ENCODE measurements around the gene MEOX2.

MEOX2 gene

GRCh38 chr7:15686295-15686956 lies at the start of gene MEOX2:
MEOX2 (minus strand) TSS chr7:15686683; CDS start chr7:15686402, 281 bp downstream.
- DNase-seq (no peak), ATAC-seq (no peak)
- Mint-ChIP-seq H3K4me3 (no peak within 1 kb of the TSS), H3K4me1 (no peaks in the 10 kb centered on the region), H3K27ac (no peak within 1 kb of the TSS), H3K9me3 (peaks cover 8 to 9% of the 10 kb centered on the region in 2 donors), H3K27me3 (peaks cover 46% of the 10 kb centered on the region)

- Mint-ChIP-seq H3K27me3 (no peaks in the 10 kb centered on the region), H3K4me1 (no peaks in the 10 kb centered on the region), H3K9me3 (peaks cover 0 to 5% of the 10 kb centered on the region in 2 donors), H3K4me3 (no peak overlapping the region), H3K27ac (no peak overlapping the region)
- no peak for ATAC-seq
- DNase-seq, result no peak
These were observed 43.3 kb upstream of the MEOX2 start for GRCh38 chr7:15729746-15730145.

DNA sequence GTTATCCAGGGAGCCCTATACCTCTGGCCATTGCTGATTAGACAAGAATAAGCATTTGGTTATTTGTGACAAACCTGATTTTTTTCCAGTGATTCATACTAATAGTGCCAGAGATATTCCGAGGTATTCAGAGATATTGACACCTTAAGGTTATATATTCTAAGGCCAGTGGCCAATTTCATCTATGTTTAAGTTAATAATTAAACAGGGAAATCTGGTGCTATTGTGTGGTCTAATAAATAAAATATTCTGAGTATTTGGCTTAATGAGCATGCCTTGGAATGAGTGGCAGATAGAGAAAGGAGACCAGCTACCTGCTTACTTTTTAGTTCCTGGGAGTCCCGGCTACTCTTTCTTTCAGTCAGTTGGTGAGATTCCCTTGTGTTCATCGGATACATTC lies 38.6 kb upstream of the MEOX2 start:
- DNase-seq (no peak), ATAC-seq (no peak)
- Mint-ChIP-seq H3K27ac (no peak overlapping the region), H3K4me3 (no peak overlapping the region), H3K4me1 (no peaks in the 10 kb centered on the region), H3K9me3 (no peaks in the 10 kb centered on the region), H3K27me3 (no peaks in the 10 kb centered on the region)

- Mint-ChIP-seq H3K27me3 (no peaks in the 10 kb centered on the region), H3K27ac (no peak overlapping the region), H3K9me3 (no peaks in the 10 kb centered on the region)
These were observed 37.4 kb upstream of the MEOX2 start for GRCh38 chr7:15723841-15724240.

DNA sequence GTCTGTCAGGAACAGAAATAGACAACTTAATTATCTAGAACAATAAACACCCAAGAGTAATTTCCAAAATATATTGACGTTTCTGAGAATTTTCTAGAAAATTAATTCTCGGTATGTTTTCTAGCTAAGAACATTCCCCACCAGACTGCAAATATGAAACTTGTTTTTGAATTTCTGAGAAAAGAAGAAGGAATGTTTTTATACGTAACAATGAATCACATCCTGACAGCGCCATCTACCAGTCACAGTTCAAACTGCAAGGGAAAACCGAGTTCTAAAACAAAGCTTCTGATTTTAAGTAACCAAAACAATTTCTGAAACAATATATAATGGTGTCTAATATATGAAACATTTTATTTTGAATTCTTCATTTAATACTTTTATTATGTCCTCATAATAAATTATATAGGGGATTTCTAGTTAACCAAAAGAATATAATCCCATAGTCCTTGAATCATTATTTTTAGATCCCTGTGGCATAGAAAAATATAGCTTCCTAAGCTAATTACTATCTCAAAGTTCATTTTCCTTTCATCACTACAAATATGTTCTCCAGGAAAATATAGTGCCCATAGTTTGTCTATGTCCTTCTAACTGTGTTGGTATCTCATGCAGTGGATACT lies 34.5 kb upstream of the MEOX2 start:
- no peak for ATAC-seq
- Mint-ChIP-seq H3K9me3 (peaks cover 0 to 8% of the 10 kb centered on the region in 2 donors), H3K4me3 (no peak overlapping the region), H3K27ac (no peak overlapping the region), H3K4me1 (no peaks in the 10 kb centered on the region), H3K27me3 (no peaks in the 10 kb centered on the region)
- no peak for DNase-seq

More at GRCh38 chr7:15723841-15724240, 37.4 kb upstream of the MEOX2 start:
- Mint-ChIP-seq H3K4me1 (no peaks in the 10 kb centered on the region), H3K4me3 (no peak overlapping the region)
- DNase-seq (no peak), ATAC-seq (no peak)

- no peak for DNase-seq
- no peak for ATAC-seq
- no peaks in the 10 kb centered on the region for H3K27me3 Mint-ChIP-seq
- no peak overlapping the region for H3K4me3 Mint-ChIP-seq
- H3K9me3 Mint-ChIP-seq, result peaks cover 0 to 8% of the 10 kb centered on the region in 2 donors
- no peaks in the 10 kb centered on the region for H3K4me1 Mint-ChIP-seq
- no peak overlapping the region for H3K27ac Mint-ChIP-seq
These were observed 32.8 kb upstream of the MEOX2 start for GRCh38 chr7:15719311-15719710.

- H3K27ac Mint-ChIP-seq, result no peak overlapping the region
- ATAC-seq (no peak), DNase-seq (no peak)
- no peaks in the 10 kb centered on the region for H3K27me3 Mint-ChIP-seq
- peaks cover 0 to 8% of the 10 kb centered on the region in 2 donors for H3K9me3 Mint-ChIP-seq
- no peaks in the 10 kb centered on the region for H3K4me1 Mint-ChIP-seq
- H3K4me3 Mint-ChIP-seq, result no peak overlapping the region
These were observed 29.0 kb upstream of the MEOX2 start for GRCh38 chr7:15715435-15715834.

DNA sequence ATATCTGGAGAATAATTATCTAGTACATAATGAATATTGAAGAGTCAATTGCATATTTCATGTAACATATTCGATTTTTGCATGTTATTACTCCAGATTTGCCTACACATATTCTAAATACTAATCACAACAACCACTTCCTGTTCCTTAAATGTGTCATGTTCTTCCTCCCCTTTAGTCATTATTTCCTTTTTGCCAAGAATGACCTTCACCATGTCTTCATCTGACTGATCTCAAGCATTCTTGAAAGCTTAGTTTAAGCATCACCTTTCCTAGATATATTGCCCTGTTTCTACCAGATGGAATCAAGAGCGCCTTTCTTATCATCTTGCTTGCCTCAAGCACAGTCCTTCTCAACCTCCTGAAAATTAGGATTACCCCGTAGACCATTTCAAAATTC lies 23.5 kb upstream of the MEOX2 start:
- no peak overlapping the region for H3K27ac Mint-ChIP-seq
- DNase-seq, result no peak
- H3K9me3 Mint-ChIP-seq, result peaks cover 7 to 9% of the 10 kb centered on the region in 2 donors
- peaks cover 7% of the 10 kb centered on the region for H3K4me1 Mint-ChIP-seq
- no peak overlapping the region for H3K4me3 Mint-ChIP-seq
- H3K27me3 Mint-ChIP-seq, result no peaks in the 10 kb centered on the region
- ATAC-seq, result no peak

- DNase-seq (no peak), ATAC-seq (no peak)
- Mint-ChIP-seq H3K27ac (no peak overlapping the region), H3K4me3 (no peak overlapping the region), H3K4me1 (peaks cover 7% of the 10 kb centered on the region), H3K9me3 (peaks cover 7 to 9% of the 10 kb centered on the region in 2 donors), H3K27me3 (no peaks in the 10 kb centered on the region)
These were observed 21.1 kb upstream of the MEOX2 start for GRCh38 chr7:15707570-15707969.

DNA sequence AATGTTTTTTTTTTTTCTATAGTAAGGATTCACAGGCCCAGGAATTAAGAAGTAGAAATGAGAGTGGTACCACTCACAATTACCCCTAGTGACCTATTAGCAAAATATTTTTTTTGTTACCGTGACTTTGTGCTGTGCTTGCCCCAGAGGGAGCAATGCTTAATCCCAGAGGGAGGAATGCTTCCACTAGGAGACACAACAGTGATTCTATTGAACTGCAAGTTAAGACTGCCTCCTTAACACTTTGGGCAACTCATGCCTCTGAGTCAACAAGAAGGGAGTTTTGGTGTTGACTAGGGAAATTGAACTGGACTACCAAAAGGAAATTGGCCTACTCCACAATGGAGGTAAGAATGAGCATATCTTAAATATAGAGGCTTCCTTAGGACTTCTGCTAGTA lies 17.2 kb upstream of the MEOX2 start:
- Mint-ChIP-seq H3K4me3 (no peak overlapping the region), H3K4me1 (no peaks in the 10 kb centered on the region), H3K27me3 (no peaks in the 10 kb centered on the region), H3K27ac (no peak overlapping the region), H3K9me3 (peaks cover 0 to 9% of the 10 kb centered on the region in 2 donors)
- ATAC-seq, result no peak
- DNase-seq, result no peak

DNA sequence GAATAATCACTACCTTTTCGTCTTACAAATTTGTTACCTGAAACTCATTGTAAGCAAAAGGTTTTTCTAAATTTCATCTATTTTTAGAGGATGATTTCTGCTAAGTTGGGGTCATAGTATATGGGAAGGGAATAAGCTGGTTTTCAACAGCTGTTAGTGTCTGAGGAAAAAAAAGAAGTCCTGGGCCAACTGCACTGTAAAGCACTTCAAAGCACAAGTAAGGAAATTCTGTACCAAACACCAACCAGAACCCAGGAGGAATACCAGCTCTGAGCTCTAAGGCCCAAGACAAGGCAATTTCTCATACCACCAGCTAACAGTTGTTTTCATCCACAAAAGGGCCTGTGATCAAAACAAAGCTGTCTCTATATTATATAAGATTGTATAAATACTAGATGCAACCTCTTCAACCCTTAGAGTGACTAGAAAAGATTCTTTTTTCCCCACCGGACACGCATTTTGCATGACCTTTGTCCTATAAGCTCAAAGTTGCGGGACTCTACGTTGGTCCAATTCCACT lies 6.1 kb upstream of the MEOX2 start:
- Mint-ChIP-seq H3K4me1 (no peaks in the 10 kb centered on the region), H3K27ac (no peak overlapping the region), H3K9me3 (no peaks in the 10 kb centered on the region), H3K27me3 (peaks cover 12% of the 10 kb centered on the region), H3K4me3 (no peak overlapping the region)
- DNase-seq (no peak), ATAC-seq (no peak)

GRCh38 chr7:15688911-15689310 lies 2.4 kb upstream of the MEOX2 start:
- Mint-ChIP-seq H3K27me3 (peaks cover 46% of the 10 kb centered on the region), H3K27ac (no peak overlapping the region), H3K4me1 (no peaks in the 10 kb centered on the region), H3K4me3 (no peak overlapping the region), H3K9me3 (peaks cover 8 to 9% of the 10 kb centered on the region in 2 donors)
- DNase-seq (no peak), ATAC-seq (no peak)

DNA sequence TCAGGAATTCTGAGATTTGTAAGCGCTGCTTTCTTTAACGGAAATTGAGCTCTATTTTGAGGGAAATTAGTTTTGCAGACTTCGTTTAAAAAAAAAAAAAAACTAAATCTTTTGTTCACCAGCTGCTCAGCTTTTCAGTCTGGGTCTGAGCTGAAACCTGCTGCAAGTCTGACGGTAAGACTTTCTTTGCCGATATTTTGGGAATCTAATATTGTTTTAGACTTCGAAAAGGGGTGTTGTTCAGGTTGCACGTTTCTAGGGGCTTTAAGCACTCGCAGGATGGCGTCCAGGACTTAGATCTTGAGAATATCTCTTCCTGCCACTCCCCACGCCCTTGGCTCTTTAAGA lies 1.8 kb upstream of the MEOX2 start:
- no peak overlapping the region for H3K4me3 Mint-ChIP-seq
- peaks cover 8 to 9% of the 10 kb centered on the region in 2 donors for H3K9me3 Mint-ChIP-seq

GRCh38 chr7:15687546-15688278 lies 1.2 kb upstream of the MEOX2 start:
- H3K4me3 Mint-ChIP-seq, result no peak overlapping the region
- peaks cover 46% of the 10 kb centered on the region for H3K27me3 Mint-ChIP-seq
- no peak overlapping the region for H3K27ac Mint-ChIP-seq
- no peak for DNase-seq
- H3K9me3 Mint-ChIP-seq, result peaks cover 8 to 9% of the 10 kb centered on the region in 2 donors
- H3K4me1 Mint-ChIP-seq, result no peaks in the 10 kb centered on the region
- ATAC-seq, result no peak

More for the DNA sequence above, 1.8 kb upstream of the MEOX2 start:
- Mint-ChIP-seq H3K27me3 (peaks cover 46% of the 10 kb centered on the region), H3K27ac (no peak overlapping the region), H3K4me1 (no peaks in the 10 kb centered on the region)
- no peak for DNase-seq
- ATAC-seq, result no peak

GRCh38 chr7:15686957-15687545 lies 568 bp upstream of the MEOX2 start:
- no peak overlapping the region for H3K27ac Mint-ChIP-seq
- H3K27me3 Mint-ChIP-seq, result peaks cover 46% of the 10 kb centered on the region
- DNase-seq (no peak), ATAC-seq (no peak)
- no peak overlapping the region for H3K4me3 Mint-ChIP-seq
- peaks cover 8 to 9% of the 10 kb centered on the region in 2 donors for H3K9me3 Mint-ChIP-seq
- H3K4me1 Mint-ChIP-seq, result no peaks in the 10 kb centered on the region

Measured in stimulated activated naive CD8-positive, alpha-beta T cell treated with anti-CD3 and anti-CD28 coated beads, Interleukin-15, amount 100 ng/mL, for 72 hours (primary cell).